ENCODE data around the gene DAZAP2.

DNA sequence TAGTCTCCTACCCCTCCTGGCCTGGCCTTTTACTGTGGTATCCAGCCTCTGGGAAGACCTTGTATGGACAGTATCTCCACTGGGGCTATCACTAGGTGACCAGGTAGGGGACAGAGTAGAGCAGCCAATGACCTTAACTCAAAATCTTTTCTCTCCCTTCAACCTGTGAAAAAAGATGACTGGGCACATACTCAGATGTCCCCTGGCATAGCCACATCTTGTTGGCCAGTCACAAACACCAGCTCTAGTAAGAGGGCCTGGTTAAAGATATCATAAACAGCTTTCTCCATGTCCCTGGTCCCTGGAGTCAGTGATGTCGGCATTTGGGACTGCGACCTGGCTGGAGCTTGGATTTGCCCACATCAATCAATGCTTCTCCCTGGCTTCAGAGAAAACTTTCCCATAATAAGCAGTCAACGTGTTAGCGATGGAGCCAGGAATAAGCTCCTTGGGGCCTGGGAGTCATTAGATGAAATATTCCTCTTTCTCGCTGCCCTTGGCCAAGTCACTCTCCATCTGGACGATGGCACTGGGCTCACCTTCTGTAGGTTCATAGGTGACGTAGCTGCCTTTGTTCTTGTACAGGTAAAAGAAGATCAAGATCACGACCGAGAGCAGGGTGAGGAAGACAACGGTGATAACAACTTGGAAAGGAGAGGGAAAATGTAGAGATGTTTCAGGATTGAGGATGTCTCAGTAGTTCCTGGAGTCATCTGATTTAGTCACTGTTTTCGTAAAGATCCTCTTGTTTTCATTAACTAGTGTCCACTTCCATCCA is 7.0 kb downstream of the DAZAP2 start:
- TF ChIP-seq, protein P1, sequence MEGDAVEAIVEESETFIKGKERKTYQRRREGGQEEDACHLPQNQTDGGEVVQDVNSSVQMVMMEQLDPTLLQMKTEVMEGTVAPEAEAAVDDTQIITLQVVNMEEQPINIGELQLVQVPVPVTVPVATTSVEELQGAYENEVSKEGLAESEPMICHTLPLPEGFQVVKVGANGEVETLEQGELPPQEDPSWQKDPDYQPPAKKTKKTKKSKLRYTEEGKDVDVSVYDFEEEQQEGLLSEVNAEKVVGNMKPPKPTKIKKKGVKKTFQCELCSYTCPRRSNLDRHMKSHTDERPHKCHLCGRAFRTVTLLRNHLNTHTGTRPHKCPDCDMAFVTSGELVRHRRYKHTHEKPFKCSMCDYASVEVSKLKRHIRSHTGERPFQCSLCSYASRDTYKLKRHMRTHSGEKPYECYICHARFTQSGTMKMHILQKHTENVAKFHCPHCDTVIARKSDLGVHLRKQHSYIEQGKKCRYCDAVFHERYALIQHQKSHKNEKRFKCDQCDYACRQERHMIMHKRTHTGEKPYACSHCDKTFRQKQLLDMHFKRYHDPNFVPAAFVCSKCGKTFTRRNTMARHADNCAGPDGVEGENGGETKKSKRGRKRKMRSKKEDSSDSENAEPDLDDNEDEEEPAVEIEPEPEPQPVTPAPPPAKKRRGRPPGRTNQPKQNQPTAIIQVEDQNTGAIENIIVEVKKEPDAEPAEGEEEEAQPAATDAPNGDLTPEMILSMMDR (IDR thresholded peaks at IDR 0.05; ENCODE audit: poor library complexity), result no peak
- TF ChIP-seq EZH2 (IDR thresholded peaks at IDR 0.05; ENCODE audit: borderline replicate concordance) (no peak), EZH2phosphoT487 (IDR thresholded peaks at IDR 0.05; ENCODE audit: low read depth, severe bottlenecking, unreplicated experiment) (no peak)

All from hepatocyte (in vitro differentiated cells).